ENCODE measurements around the gene MRC1. TPM values are rescaled to one million over a fixed set of nuclear protein-coding genes. Genes with fewer than 3 reads are reported as not detected.

MRC1 gene
- total RNA-seq, 2 experiments from 2014 or later, result 0.08 TPM

GRCh38 chr10:17795813-17796594 lies 13.1 kb upstream of the MRC1 start:
- Histone ChIP-seq H3K9me3 (ENCODE audit: control insufficient read depth in 1 of 2, insufficient read depth in 1 of 2, low read length in 2 of 2) (no peaks in the 10 kb centered on the region), H3K27ac (ENCODE audit: low read depth in 1 of 2, low read length in 2 of 2) (no peak overlapping the region), H3K27me3 (ENCODE audit: control insufficient read depth in 1 of 2, insufficient read depth in 2 of 2, low read length in 2 of 2) (no peaks in the 10 kb centered on the region), H3K36me3 (ENCODE audit: insufficient read depth, low read length) (no peaks in the 10 kb centered on the region), H3K4me1 (ENCODE audit: insufficient read depth, low read length) (no peaks in the 10 kb centered on the region), H3K4me3 (ENCODE audit: low read length) (no peak overlapping the region)
- intact Hi-C loops (cut with DNase I, micrococcal nuclease), result no loop called here
- Mint-ChIP-seq H3K4me1 (ENCODE audit: low read depth) (no peaks in the 10 kb centered on the region), H3K9me3 (no peaks in the 10 kb centered on the region), H3K36me3 (ENCODE audit: low read depth) (no peaks in the 10 kb centered on the region), H3K4me3 (no peak overlapping the region), H3K27me3 (no peaks in the 10 kb centered on the region), H3K27ac (no peak overlapping the region)
- ATAC-seq (ENCODE audit: poor library complexity) (no peak), DNase-seq (no peak)
- POLR2A ChIA-PET, result no interaction called here
- no peak for TF ChIP-seq CTCF (IDR thresholded peaks at IDR 0.05)
- CTCF ChIA-PET, result no interaction called here

DNA sequence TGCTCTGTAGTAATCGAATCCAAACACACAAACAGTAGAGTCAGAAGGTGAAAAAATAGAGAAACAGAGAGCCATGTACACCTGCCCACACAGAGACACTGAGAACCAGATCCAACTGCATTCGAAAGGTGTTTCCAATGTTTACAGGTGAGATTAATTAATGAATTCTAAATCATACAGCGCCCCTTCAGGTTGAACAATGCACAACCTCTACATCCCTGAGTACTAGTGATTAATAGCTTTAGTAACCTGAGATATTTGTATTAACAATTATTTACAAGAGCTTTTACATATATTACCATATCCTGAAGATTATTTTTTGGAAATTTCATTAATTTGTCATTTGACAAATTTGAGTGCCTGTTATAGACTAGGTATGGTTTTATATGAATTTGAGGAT lies 7.6 kb upstream of the MRC1 start:
- no peaks in the 10 kb centered on the region for H3K27me3 ChIP-seq (ENCODE audit: control insufficient read depth in 1 of 2, insufficient read depth in 2 of 2, low read length in 2 of 2)
- no peak for DNase-seq
- H3K4me1 ChIP-seq (ENCODE audit: insufficient read depth, low read length), result no peaks in the 10 kb centered on the region
- Mint-ChIP-seq H3K4me1 (ENCODE audit: low read depth) (no peaks in the 10 kb centered on the region), H3K36me3 (ENCODE audit: low read depth) (no peaks in the 10 kb centered on the region), H3K27me3 (no peaks in the 10 kb centered on the region), H3K9me3 (no peaks in the 10 kb centered on the region), H3K27ac (no peak overlapping the region), H3K4me3 (no peak overlapping the region)
- no peak for TF ChIP-seq CTCF (IDR thresholded peaks at IDR 0.05)
- no peaks in the 10 kb centered on the region for H3K9me3 ChIP-seq (ENCODE audit: control insufficient read depth in 1 of 2, insufficient read depth in 1 of 2, low read length in 2 of 2)
- ATAC-seq (ENCODE audit: poor library complexity), result no peak
- no peak overlapping the region for H3K4me3 ChIP-seq (ENCODE audit: low read length)
- intact Hi-C loops (cut with DNase I, micrococcal nuclease), result no loop called here
- ChIA-PET CTCF (no interaction called here), POLR2A (no interaction called here)
- H3K27ac ChIP-seq (ENCODE audit: low read depth in 1 of 2, low read length in 2 of 2), result no peak overlapping the region
- H3K36me3 ChIP-seq (ENCODE audit: insufficient read depth, low read length), result no peaks in the 10 kb centered on the region

GRCh38 chr10:17802350-17802749 lies 6.8 kb upstream of the MRC1 start:
- no peak for TF ChIP-seq CTCF (IDR thresholded peaks at IDR 0.05)
- H3K9me3 ChIP-seq (ENCODE audit: control insufficient read depth in 1 of 2, insufficient read depth in 1 of 2, low read length in 2 of 2), result no peaks in the 10 kb centered on the region
- H3K36me3 ChIP-seq (ENCODE audit: insufficient read depth, low read length), result no peaks in the 10 kb centered on the region
- H3K27me3 ChIP-seq (ENCODE audit: control insufficient read depth in 1 of 2, insufficient read depth in 2 of 2, low read length in 2 of 2), result no peaks in the 10 kb centered on the region
- Mint-ChIP-seq H3K27ac (no peak overlapping the region), H3K36me3 (ENCODE audit: low read depth) (no peaks in the 10 kb centered on the region), H3K27me3 (no peaks in the 10 kb centered on the region), H3K4me3 (no peak overlapping the region), H3K4me1 (ENCODE audit: low read depth) (no peaks in the 10 kb centered on the region), H3K9me3 (no peaks in the 10 kb centered on the region)
- intact Hi-C loops (cut with DNase I, micrococcal nuclease), result no loop called here
- DNase-seq (no peak), ATAC-seq (ENCODE audit: poor library complexity) (no peak)
- ChIA-PET POLR2A (no interaction called here), CTCF (no interaction called here)
- H3K4me1 ChIP-seq (ENCODE audit: insufficient read depth, low read length), result no peaks in the 10 kb centered on the region
- H3K4me3 ChIP-seq (ENCODE audit: low read length), result no peak overlapping the region
- H3K27ac ChIP-seq (ENCODE audit: low read depth in 1 of 2, low read length in 2 of 2), result no peak overlapping the region

Data from CD4-positive, alpha-beta T cell (primary cell).